DND-41 (cell line): ENCODE data around the gene GLYR1.

Experiments
- ATAC-seq: fragments of 200-7000 bp; cut with Tn5 transposase; 3 replicates; pipeline ENCODE4 v1.9.1; 2021; ENCODE audit warnings: low read depth; ENCODE audit not compliant: insufficient read depth
- DNase-seq: peaks from one replicate; pipeline ENCODE4 v3.0.0-alpha.2; 2020
- H2AFZ ChIP-seq: 2 replicates; pipeline ENCODE4 v1.6.0; 2012; ENCODE audit warnings: low read depth, low read length
- H3K27ac ChIP-seq: 2 replicates; pipeline ENCODE4 v1.5.1; 2012; ENCODE audit warnings: low read length, inconsistent platforms
- H3K27me3 ChIP-seq: fragments of 200-600 bp; sonication (generic); 2 replicates; pipeline ENCODE4 v1.6.0; 2012; ENCODE audit warnings: low read length, mild to moderate bottlenecking, inconsistent platforms; ENCODE audit not compliant: insufficient read depth, poor library complexity
- H3K36me3 ChIP-seq: 2 replicates; pipeline ENCODE4 v1.5.1; 2012; ENCODE audit warnings: low read length, inconsistent platforms; ENCODE audit not compliant: insufficient read depth
- H3K4me1 ChIP-seq: 2 replicates; pipeline ENCODE4 v1.5.1; 2012; ENCODE audit warnings: mild to moderate bottlenecking, low read length; ENCODE audit not compliant: insufficient read depth
- H3K4me2 ChIP-seq: 2 replicates; pipeline ENCODE4 v1.6.0; 2012; ENCODE audit warnings: mild to moderate bottlenecking, moderate library complexity, low read length, inconsistent platforms; ENCODE audit not compliant: insufficient read depth
- H3K4me3 ChIP-seq, 2 experiments: fragments of 200-600 bp in 1 of 2; shearing (Covaris generic) in 1 of 2; 2 replicates each; pipeline ENCODE4 v1.5.1; 2012 to 2016; ENCODE audit warnings: inconsistent platforms in 2 of 2, low read length in 2 of 2, mild to moderate bottlenecking in 2 of 2, low read depth in 1 of 2, moderate library complexity in 1 of 2
- H3K79me2 ChIP-seq: 2 replicates; pipeline ENCODE4 v1.6.0; 2012; ENCODE audit warnings: low read length, inconsistent platforms; ENCODE audit not compliant: insufficient read depth
- H3K9ac ChIP-seq: 2 replicates; pipeline ENCODE4 v1.6.0; 2012; ENCODE audit warnings: low read depth, mild to moderate bottlenecking, inconsistent platforms, low read length, moderate library complexity
- H3K9me3 ChIP-seq: 2 replicates; pipeline ENCODE4 v1.5.1; 2012; ENCODE audit warnings: low read length, moderate library complexity, mild to moderate bottlenecking, inconsistent platforms; ENCODE audit not compliant: insufficient read depth, severe bottlenecking
- H4K20me1 ChIP-seq: 2 replicates; pipeline ENCODE4 v1.6.0; 2012; ENCODE audit warnings: low read length; ENCODE audit not compliant: insufficient read depth
- CTCF ChIP-seq: IDR thresholded peaks from 2 replicates; pipeline ENCODE4 v1.5.1; 2012; ENCODE audit warnings: borderline replicate concordance, low read length, moderate library complexity, mild to moderate bottlenecking; ENCODE audit not compliant: poor library complexity, severe bottlenecking; ENCODE audit errors: extremely low read depth
- EZH2 ChIP-seq: IDR thresholded peaks from 3 replicates; pipeline ENCODE4 v1.6.1; 2012; ENCODE audit warnings: borderline replicate concordance, low read depth, mild to moderate bottlenecking, moderate library complexity, low read length, inconsistent platforms; ENCODE audit not compliant: severe bottlenecking

GLYR1 gene

GRCh38 chr16:4860727-4861342 lies 13.7 kb upstream of the GLYR1 start:
- ATAC-seq (no peak), DNase-seq (no peak)
- Histone ChIP-seq H3K4me1 (no peaks in the 10 kb centered on the region), H3K79me2 (peaks cover 61% of the 10 kb centered on the region), H3K4me2 (no peak overlapping the region), H3K9me3 (no peaks in the 10 kb centered on the region), H3K36me3 (peaks cover 88% of the 10 kb centered on the region), H2AFZ (no peak overlapping the region), H3K4me3 (no peak overlapping the region), H3K27me3 (no peaks in the 10 kb centered on the region), H4K20me1 (peaks cover 37% of the 10 kb centered on the region), H3K27ac (no peak overlapping the region), H3K9ac (no peak overlapping the region)
- TF ChIP-seq CTCF (no peak), EZH2 (no peak)

- Histone ChIP-seq H3K4me2 (no peak overlapping the region), H3K79me2 (peaks cover 55% of the 10 kb centered on the region), H3K4me1 (no peaks in the 10 kb centered on the region), H3K27ac (no peak overlapping the region), H3K4me3 (no peak overlapping the region), H3K9ac (no peak overlapping the region), H3K36me3 (peaks cover 98% of the 10 kb centered on the region), H3K27me3 (no peaks in the 10 kb centered on the region), H4K20me1 (peaks cover 36% of the 10 kb centered on the region), H2AFZ (no peak overlapping the region), H3K9me3 (no peaks in the 10 kb centered on the region)
- TF ChIP-seq CTCF (no peak), EZH2 (no peak)
- ATAC-seq (no peak), DNase-seq (no peak)
These were observed 12.8 kb upstream of the GLYR1 start for GRCh38 chr16:4859900-4860255.

GRCh38 chr16:4859190-4859899 lies 12.3 kb upstream of the GLYR1 start:
- Histone ChIP-seq H2AFZ (no peak overlapping the region), H3K9me3 (no peaks in the 10 kb centered on the region), H3K36me3 (peaks cover 99% of the 10 kb centered on the region), H3K4me2 (no peak overlapping the region), H3K27ac (no peak overlapping the region), H4K20me1 (peaks cover 32% of the 10 kb centered on the region), H3K27me3 (no peaks in the 10 kb centered on the region), H3K79me2 (peaks cover 50% of the 10 kb centered on the region), H3K4me1 (no peaks in the 10 kb centered on the region), H3K4me3 (no peak overlapping the region), H3K9ac (no peak overlapping the region)
- TF ChIP-seq CTCF (no peak), EZH2 (no peak)
- DNase-seq: no peak
- ATAC-seq: no peak
